Spleen (tissue), 7 donors: Measurements from ENCODE around the gene ZNF385B.

ENCODE experiments used
- POLR2A ChIP-seq, 3 donors: fragments of 450-650 bp; IDR thresholded peaks; one replicate each; pipeline ENCODE4 v1.5.1; 2017; ENCODE audit warnings: antibody characterized with exemption in 3 of 3, mild to moderate bottlenecking in 1 of 3
- TF ChIP-seq, protein P1 (sequence below), 11 experiments: fragments of 200-600 bp in 7 of 11; fragments of 450-650 bp in 4 of 11; sonication (generic) in 4 of 11; IDR thresholded peaks in 8 of 11; conservative IDR thresholded peaks in 3 of 11; 1 replicate in 7 of 11; 2 replicates in 4 of 11; pipeline versions ENCODE4 v1.4.0 to v1.8.0; 2016 to 2021; ENCODE audit warnings: antibody characterized with exemption in 11 of 11, inconsistent platforms in 4 of 11, mild to moderate bottlenecking in 1 of 11
- donor health status: DM: no; HTN: no; CAD: no; lungs with moderate emphysema.
- donor health status: DM: no; HTN: no; CAD: no.
- donor health status: DM: no; HTN: no; CAD: no.

DNA sequence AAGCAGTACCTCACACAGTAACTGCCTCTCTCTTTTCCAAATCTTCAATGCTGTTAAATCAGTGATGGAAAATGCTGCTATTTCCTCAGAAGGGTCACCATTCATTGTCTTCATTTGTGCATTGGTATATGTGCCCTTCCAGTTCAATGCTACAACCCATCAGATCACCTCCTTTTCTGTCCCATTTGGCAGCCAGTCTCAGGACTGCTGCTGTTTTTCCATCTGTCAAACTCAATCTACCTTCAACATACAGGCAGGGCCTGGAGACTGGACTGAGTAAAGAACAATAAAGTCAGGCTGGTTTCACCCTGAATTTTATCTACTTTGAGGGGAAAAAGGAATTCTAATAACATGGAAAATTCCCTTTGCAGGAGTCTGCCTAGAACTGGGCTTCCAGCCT lies 17.9 kb downstream of the ZNF385B start:
- TF ChIP-seq, protein P1, sequence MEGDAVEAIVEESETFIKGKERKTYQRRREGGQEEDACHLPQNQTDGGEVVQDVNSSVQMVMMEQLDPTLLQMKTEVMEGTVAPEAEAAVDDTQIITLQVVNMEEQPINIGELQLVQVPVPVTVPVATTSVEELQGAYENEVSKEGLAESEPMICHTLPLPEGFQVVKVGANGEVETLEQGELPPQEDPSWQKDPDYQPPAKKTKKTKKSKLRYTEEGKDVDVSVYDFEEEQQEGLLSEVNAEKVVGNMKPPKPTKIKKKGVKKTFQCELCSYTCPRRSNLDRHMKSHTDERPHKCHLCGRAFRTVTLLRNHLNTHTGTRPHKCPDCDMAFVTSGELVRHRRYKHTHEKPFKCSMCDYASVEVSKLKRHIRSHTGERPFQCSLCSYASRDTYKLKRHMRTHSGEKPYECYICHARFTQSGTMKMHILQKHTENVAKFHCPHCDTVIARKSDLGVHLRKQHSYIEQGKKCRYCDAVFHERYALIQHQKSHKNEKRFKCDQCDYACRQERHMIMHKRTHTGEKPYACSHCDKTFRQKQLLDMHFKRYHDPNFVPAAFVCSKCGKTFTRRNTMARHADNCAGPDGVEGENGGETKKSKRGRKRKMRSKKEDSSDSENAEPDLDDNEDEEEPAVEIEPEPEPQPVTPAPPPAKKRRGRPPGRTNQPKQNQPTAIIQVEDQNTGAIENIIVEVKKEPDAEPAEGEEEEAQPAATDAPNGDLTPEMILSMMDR (IDR thresholded peaks at IDR 0.05 in 8 of 11, conservative IDR thresholded peaks at IDR 0.05 in 3 of 11) = no peak
- no peak for TF ChIP-seq POLR2A (IDR thresholded peaks at IDR 0.05)
